Epithelial cell of esophagus (primary cell): Measurements from ENCODE around the gene CAP1.

Source experiments
- DNase-seq: peaks from one replicate; pipeline ENCODE4 v3.0.0; 2010; ENCODE audit warnings: low read depth
- H3K4me3 ChIP-seq: 2 replicates; pipeline ENCODE4 v1.5.1; 2011; ENCODE audit warnings: mild to moderate bottlenecking, low read length, control low read depth
- CTCF ChIP-seq: IDR thresholded peaks from 2 replicates; pipeline ENCODE4 v1.5.1; 2011; ENCODE audit warnings: low read depth, mild to moderate bottlenecking, low read length, control low read depth, inconsistent platforms; ENCODE audit not compliant: insufficient read depth; ENCODE audit errors: missing control alignments

Gene CAP1

GRCh38 chr1:40042341-40042740, 1.8 kb downstream of the CAP1 start:
- H3K4me3 ChIP-seq = peak overlapping the region; percentile 99
- TF ChIP-seq CTCF = no peak
- DNase-seq = peak; percentile 33

GRCh38 chr1:40044110-40044509, 3.6 kb downstream of the CAP1 start:
- no peak for TF ChIP-seq CTCF
- no peak for DNase-seq
- H3K4me3 ChIP-seq = no peak overlapping the region

GRCh38 chr1:40045182-40045581, 4.7 kb downstream of the CAP1 start:
- H3K4me3 ChIP-seq = no peak overlapping the region
- peak; percentile 68 for DNase-seq
- no peak for TF ChIP-seq CTCF

GRCh38 chr1:40045766-40046165, 5.2 kb downstream of the CAP1 start:
- no peak overlapping the region for H3K4me3 ChIP-seq
- peak; percentile 54 for DNase-seq
- no peak for TF ChIP-seq CTCF

GRCh38 chr1:40047276-40047675, 6.7 kb downstream of the CAP1 start:
- no peak overlapping the region for H3K4me3 ChIP-seq
- TF ChIP-seq CTCF = no peak
- no peak for DNase-seq

GRCh38 chr1:40047769-40048168, 7.2 kb downstream of the CAP1 start:
- no peak overlapping the region for H3K4me3 ChIP-seq
- no peak for DNase-seq
- TF ChIP-seq CTCF = no peak

GRCh38 chr1:40049725-40050124, 9.2 kb downstream of the CAP1 start:
- peak; percentile 68 for DNase-seq
- no peak overlapping the region for H3K4me3 ChIP-seq
- no peak for TF ChIP-seq CTCF
